A549 (cell line): ENCODE measurements around the gene GREB1.

Experiments used
- MAFK ChIP-seq: fragments of 450-650 bp; IDR thresholded peaks from 2 replicates; pipeline ENCODE4 v1.6.1; 2014; ENCODE audit not compliant: partially characterized antibody
- MYC ChIP-seq: IDR thresholded peaks from 2 replicates; pipeline ENCODE4 v1.6.1; 2012; ENCODE audit warnings: mild to moderate bottlenecking, inconsistent platforms, low read length, improper control_type of control experiment, borderline replicate concordance
- TF ChIP-seq, protein P1 (sequence below): fragments of >200 bp; sonication (Bioruptor Twin); formaldehyde crosslinking; IDR thresholded peaks from 3 replicates; pipeline ENCODE4 v1.5.1; 2016

DNA sequence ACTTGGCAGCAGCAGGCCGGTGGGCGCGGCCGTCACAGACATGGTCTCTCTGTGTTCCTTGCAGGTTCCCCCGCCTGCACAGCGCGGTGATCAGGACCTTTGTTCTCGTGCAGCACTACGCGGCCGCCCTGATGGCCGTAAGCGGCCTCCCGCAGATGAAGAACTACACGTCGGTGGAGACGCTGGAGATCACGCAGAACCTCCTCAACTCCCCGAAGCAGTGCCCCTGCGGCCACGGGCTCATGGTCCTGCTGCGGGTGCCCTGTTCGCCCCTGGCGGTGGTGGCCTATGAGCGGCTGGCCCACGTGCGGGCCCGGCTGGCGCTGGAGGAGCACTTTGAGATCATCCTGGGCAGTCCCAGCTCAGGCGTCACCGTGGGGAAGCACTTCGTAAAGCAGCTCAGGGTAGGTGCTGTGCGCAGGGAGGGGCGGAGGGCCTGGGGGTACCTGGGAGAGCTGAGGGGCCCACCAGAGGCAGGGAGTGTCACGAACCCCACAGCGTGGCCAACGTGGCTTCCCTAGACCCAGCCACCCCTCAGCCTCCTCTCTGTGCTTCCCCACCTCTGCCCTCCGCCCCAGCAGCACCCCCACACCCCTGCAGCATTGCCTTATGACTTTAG is 76.9 kb downstream of the GREB1 start:
- TF ChIP-seq, protein P1, sequence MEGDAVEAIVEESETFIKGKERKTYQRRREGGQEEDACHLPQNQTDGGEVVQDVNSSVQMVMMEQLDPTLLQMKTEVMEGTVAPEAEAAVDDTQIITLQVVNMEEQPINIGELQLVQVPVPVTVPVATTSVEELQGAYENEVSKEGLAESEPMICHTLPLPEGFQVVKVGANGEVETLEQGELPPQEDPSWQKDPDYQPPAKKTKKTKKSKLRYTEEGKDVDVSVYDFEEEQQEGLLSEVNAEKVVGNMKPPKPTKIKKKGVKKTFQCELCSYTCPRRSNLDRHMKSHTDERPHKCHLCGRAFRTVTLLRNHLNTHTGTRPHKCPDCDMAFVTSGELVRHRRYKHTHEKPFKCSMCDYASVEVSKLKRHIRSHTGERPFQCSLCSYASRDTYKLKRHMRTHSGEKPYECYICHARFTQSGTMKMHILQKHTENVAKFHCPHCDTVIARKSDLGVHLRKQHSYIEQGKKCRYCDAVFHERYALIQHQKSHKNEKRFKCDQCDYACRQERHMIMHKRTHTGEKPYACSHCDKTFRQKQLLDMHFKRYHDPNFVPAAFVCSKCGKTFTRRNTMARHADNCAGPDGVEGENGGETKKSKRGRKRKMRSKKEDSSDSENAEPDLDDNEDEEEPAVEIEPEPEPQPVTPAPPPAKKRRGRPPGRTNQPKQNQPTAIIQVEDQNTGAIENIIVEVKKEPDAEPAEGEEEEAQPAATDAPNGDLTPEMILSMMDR = no peak
- TF ChIP-seq MAFK (no peak), MYC (no peak)
